DOHH2 (cell line): ENCODE results near the gene KCNMA1.

ENCODE experiments used
- CTCF ChIP-seq: fragments of 200-600 bp; sonication (generic); IDR thresholded peaks from one replicate; pipeline ENCODE4 v1.5.1; 2014; ENCODE audit warnings: antibody characterized with exemption, mild to moderate bottlenecking, low read depth, low read length; ENCODE audit not compliant: poor library complexity, severe bottlenecking
- EZH2phosphoT487 ChIP-seq: fragments of 200-600 bp; sonication (generic); IDR thresholded peaks from 2 replicates; pipeline ENCODE4 v1.6.1; 2017; ENCODE audit warnings: borderline replicate concordance, mild to moderate bottlenecking, antibody characterized with exemption, low read length, moderate library complexity, mixed read lengths

- TF ChIP-seq CTCF (no peak), EZH2phosphoT487 (no peak)
These were observed 244.2 kb downstream of the KCNMA1 start for GRCh38 chr10:77393411-77393810.
